ENCODE results near the gene FAT1.

FAT1 gene

GRCh38 chr4:186598686-186599085 is 125.0 kb downstream of the FAT1 start:
- Histone ChIP-seq H3K4me1 (ENCODE audit: control insufficient read depth, insufficient read depth, low read length) (no peaks in the 10 kb centered on the region), H3K27ac (ENCODE audit: extremely low read depth, low read depth, low read length) (no peak overlapping the region), H3K9me3 (ENCODE audit: control insufficient read depth, insufficient read depth, low read depth, low read length) (no peaks in the 10 kb centered on the region), H3K4me3 (ENCODE audit: low read depth, low read length) (no peak overlapping the region), H3K36me3 (ENCODE audit: control insufficient read depth in 2 of 2, insufficient read depth in 1 of 2, low read length in 2 of 2) (peaks cover 34 to 92% of the 10 kb centered on the region in 2 experiments)
- no peak for TF ChIP-seq ZNF518A (tag by site-specific recombination; conservative IDR thresholded peaks at IDR 0.05; ENCODE audit: low read depth)
- no peak for TF ChIP-seq ZNF48 (tag by site-specific recombination; IDR thresholded peaks at IDR 0.05)
- no peak for TF ChIP-seq PBX3 (CRISPR knock-in tag; IDR thresholded peaks at IDR 0.05)
- no peak for TF ChIP-seq ZNF777 (tag by site-specific recombination; IDR thresholded peaks at IDR 0.05; ENCODE audit: borderline replicate concordance)
- TF ChIP-seq ZNF624 (tag by site-specific recombination; IDR thresholded peaks at IDR 0.05): no peak
- TF ChIP-seq ZNF837 (tag by site-specific recombination; IDR thresholded peaks at IDR 0.05): no peak
- TF ChIP-seq ELK4 (IDR thresholded peaks at IDR 0.05; ENCODE audit: borderline replicate concordance, low read depth, low read length): no peak
- TF ChIP-seq ZBTB8A (tag by site-specific recombination; IDR thresholded peaks at IDR 0.05): no peak
- no peak for TF ChIP-seq ZNF112 (tag by site-specific recombination; IDR thresholded peaks at IDR 0.05)
- CTCF ChIA-PET: interaction anchor here (1.9 kb wide), 1 partner anchor 12 kb away, joined by 8 read pairs; no protein-coding TSS in a partner anchor
- POLR2A ChIA-PET: no interaction called here

GRCh38 chr4:186596850-186597390 is 126.7 kb downstream of the FAT1 start:
- Histone ChIP-seq H3K4me1 (ENCODE audit: control insufficient read depth, insufficient read depth, low read length) (no peaks in the 10 kb centered on the region), H3K9me3 (ENCODE audit: control insufficient read depth, insufficient read depth, low read depth, low read length) (no peaks in the 10 kb centered on the region), H3K27ac (ENCODE audit: extremely low read depth, low read depth, low read length) (no peak overlapping the region), H3K4me3 (ENCODE audit: low read depth, low read length) (no peak overlapping the region), H3K36me3 (ENCODE audit: control insufficient read depth in 2 of 2, insufficient read depth in 1 of 2, low read length in 2 of 2) (peaks cover 27 to 91% of the 10 kb centered on the region in 2 experiments)
- CTCF ChIA-PET: no interaction called here
- POLR2A ChIA-PET: no interaction called here
- no peak for TF ChIP-seq ZNF366 (tag by site-specific recombination; conservative IDR thresholded peaks at IDR 0.05)
- no peak for TF ChIP-seq ZNF140 (tag by site-specific recombination; IDR thresholded peaks at IDR 0.05)
- no peak for TF ChIP-seq ZNF354C (tag by site-specific recombination; IDR thresholded peaks at IDR 0.05; ENCODE audit: borderline replicate concordance, low read depth)
- TF ChIP-seq ZNF510 (tag by site-specific recombination; IDR thresholded peaks at IDR 0.05; ENCODE audit: insufficient replicate concordance): no peak
- TF ChIP-seq ZNF274 (IDR thresholded peaks at IDR 0.05; ENCODE audit: low read length): no peak
- no peak for TF ChIP-seq ZNF274 (tag by site-specific recombination; IDR thresholded peaks at IDR 0.05; ENCODE audit: borderline replicate concordance)
- TF ChIP-seq KLF1 (tag by site-specific recombination; IDR thresholded peaks at IDR 0.05): no peak
- no peak for TF ChIP-seq ZNF16 (tag by site-specific recombination; IDR thresholded peaks at IDR 0.05; ENCODE audit: low read depth)
- TF ChIP-seq ZBTB7A (tag by site-specific recombination; IDR thresholded peaks at IDR 0.05; ENCODE audit: low read depth): no peak
- TF ChIP-seq ZNF146 (tag by site-specific recombination; IDR thresholded peaks at IDR 0.05): no peak
- TF ChIP-seq ZBTB21 (tag by site-specific recombination; IDR thresholded peaks at IDR 0.05): no peak
- no peak for TF ChIP-seq ZBTB11 (tag by site-specific recombination; conservative IDR thresholded peaks at IDR 0.05; ENCODE audit: low read depth)
- TF ChIP-seq ZNF292 (tag by site-specific recombination; IDR thresholded peaks at IDR 0.05; ENCODE audit: borderline replicate concordance, low read depth): no peak
- no peak for TF ChIP-seq ZNF660 (tag by site-specific recombination; IDR thresholded peaks at IDR 0.05)
